Astrocyte of the spinal cord (primary cell): Measurements from ENCODE around the gene NDUFAF2.

Experiments used
- DNase-seq: peaks from one replicate; pipeline ENCODE4 v3.0.0; 2011; ENCODE audit warnings: low read depth, low spot score
- H3K4me3 ChIP-seq: 2 replicates; pipeline ENCODE4 v1.5.1; 2011; ENCODE audit warnings: low read depth, mild to moderate bottlenecking, low read length, moderate library complexity
- CTCF ChIP-seq: IDR thresholded peaks from 2 replicates; pipeline ENCODE4 v1.5.1; 2012; ENCODE audit warnings: low read depth, mild to moderate bottlenecking, low read length, inconsistent platforms
- in situ Hi-C: cut with HindIII; loops from 2 replicates; pipeline ENCODE4 v1.10.0; 2017; ENCODE audit warnings: low sequenced_read_pairs

The NDUFAF2 gene

GRCh38 chr5:61069150-61069549 lies 124.1 kb downstream of the NDUFAF2 start:
- no peak for TF ChIP-seq CTCF
- no peak for DNase-seq
- H3K4me3 ChIP-seq: no peak overlapping the region
- in situ Hi-C loops: no loop called here

DNA sequence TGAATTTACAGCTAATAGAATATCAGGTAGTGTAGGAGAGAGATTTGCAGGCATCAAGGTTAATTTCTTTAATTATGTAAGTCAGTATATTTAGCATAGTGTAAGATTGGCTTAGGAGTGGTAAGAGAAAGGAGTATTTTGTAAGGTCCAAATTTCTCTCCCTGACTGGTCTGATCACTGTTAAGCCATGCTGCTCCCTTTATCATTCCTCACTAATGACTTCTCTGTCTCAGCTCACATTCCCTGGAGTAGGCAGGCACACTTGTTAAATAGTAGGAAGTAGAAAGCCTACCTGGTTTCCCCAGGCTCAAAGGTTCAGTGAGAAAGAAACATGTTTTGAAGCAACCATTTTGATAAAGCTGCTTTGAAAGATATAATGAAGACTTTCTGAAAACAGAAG lies 126.5 kb downstream of the NDUFAF2 start:
- in situ Hi-C loops: no loop called here
- no peak for DNase-seq
- H3K4me3 ChIP-seq: no peak overlapping the region
- TF ChIP-seq CTCF: no peak

DNA sequence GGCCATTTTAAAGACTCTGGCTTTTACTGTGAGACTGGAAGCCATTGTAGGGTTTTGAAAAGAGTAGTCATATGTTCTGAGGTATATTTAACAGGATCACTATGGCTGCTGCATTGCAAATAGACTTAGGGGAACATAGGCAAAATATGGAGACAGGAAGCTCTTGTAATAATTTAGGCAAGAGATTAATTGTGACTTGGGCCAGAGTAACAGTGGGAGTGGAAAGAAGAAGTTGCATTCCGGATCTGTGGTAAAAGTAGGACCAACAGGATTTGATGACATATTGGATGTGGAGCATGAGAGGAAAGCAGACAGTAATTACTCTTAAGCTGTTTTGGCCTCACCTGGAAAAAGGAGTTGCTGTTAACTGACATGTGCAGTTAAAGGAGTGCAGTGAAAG lies 131.6 kb downstream of the NDUFAF2 start:
- no peak for DNase-seq
- in situ Hi-C loops: no loop called here
- H3K4me3 ChIP-seq: no peak overlapping the region
- no peak for TF ChIP-seq CTCF

DNA sequence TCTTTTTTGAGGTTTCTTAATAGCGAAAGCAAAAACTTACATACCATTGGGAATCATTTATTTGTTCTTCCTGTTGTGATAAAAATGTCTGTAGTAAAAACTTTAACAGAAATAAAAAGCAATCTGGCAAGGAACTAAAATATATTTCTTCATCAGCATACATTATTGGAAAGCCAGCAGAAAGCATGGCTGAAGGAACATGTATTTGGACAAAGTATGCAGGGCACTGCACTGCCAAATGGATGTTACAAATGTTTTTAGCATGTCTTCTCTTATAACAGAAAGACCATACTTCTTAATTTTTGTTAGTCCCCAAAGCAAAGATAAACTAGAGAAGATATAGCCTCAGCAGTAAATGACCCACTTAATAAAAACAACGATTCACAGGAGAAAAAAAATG lies 136.7 kb downstream of the NDUFAF2 start:
- in situ Hi-C loops: no loop called here
- TF ChIP-seq CTCF: no peak
- no peak overlapping the region for H3K4me3 ChIP-seq
- DNase-seq: no peak

- DNase-seq: peak; percentile 11
- in situ Hi-C loops: no loop called here
- TF ChIP-seq CTCF: no peak
- no peak overlapping the region for H3K4me3 ChIP-seq
Measured at GRCh38 chr5:61082516-61083280, 137.7 kb downstream of the NDUFAF2 start.

- DNase-seq: no peak
- TF ChIP-seq CTCF: no peak
- in situ Hi-C loops: no loop called here
Measured at GRCh38 chr5:61084658-61085057, 139.7 kb downstream of the NDUFAF2 start.

More at GRCh38 chr5:61084658-61085057, 139.7 kb downstream of the NDUFAF2 start:
- no peak overlapping the region for H3K4me3 ChIP-seq
